HPDE6-E6E7 (cell line): ENCODE data around the gene AKAIN1.

Source experiments
- DNase-seq: peaks from one replicate; pipeline ENCODE4 v3.0.0; 2011; ENCODE audit warnings: missing footprints; ENCODE audit errors: extremely low spot score

The AKAIN1 gene

DNA sequence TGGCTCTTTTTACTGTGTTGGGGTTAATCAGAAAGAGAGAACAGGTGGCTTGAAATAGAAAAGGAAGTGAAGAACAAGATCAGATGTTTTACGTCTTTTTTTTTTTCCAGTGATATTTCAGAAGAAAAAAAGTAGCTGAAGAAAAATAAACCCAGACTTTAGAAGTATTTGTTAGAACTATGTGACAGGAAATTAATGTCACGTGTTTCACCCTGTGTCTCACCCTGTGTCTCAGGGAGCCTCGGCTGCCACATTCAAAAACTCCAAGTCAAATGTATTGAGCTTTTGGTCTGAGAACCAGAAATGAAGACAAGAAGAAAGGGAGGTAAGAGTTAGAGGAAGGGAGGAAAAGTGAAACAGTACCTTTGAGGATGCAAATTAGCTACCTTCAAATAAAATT is 38.0 kb downstream of the AKAIN1 start:
- no peak for DNase-seq

DNA sequence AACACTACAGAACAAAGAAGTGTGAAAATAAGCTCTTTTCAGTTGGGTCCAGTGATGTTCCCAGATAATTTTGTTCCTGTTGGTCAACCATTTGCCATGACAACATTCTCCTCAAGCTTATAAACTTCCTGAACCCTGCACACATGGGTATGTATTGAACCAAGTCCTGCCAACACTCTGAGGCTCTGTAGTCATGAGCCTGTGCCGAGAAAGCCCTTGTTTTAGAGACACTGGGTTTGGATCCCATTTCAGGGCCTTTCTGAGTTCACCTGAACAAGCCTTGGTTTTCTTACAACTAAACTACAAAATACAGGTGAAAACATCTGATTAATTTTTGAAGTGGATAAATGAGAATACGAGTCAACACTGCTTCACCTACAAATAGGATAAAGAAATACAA is 38.5 kb downstream of the AKAIN1 start:
- no peak for DNase-seq

- no peak for DNase-seq
Measured at GRCh38 chr18:5158172-5158571, 38.9 kb downstream of the AKAIN1 start.

DNA sequence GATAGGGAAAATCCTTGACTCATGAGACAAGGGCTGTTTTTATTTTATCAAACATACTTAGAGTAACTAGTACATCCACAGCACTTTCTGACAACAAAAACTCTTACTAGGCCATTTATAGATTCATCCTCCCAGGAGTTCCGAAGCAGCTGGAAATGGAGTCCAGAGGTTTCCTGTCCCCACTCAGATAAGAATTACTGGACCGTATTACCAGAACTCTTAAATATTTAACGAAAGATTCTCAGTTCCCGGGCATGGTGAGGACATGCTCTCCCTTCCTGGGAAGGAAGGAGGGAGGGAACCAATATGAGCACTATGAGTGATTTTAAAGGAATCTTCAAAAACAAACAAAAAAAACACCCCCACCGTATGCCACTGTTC is 41.2 kb downstream of the AKAIN1 start:
- DNase-seq: no peak

DNA sequence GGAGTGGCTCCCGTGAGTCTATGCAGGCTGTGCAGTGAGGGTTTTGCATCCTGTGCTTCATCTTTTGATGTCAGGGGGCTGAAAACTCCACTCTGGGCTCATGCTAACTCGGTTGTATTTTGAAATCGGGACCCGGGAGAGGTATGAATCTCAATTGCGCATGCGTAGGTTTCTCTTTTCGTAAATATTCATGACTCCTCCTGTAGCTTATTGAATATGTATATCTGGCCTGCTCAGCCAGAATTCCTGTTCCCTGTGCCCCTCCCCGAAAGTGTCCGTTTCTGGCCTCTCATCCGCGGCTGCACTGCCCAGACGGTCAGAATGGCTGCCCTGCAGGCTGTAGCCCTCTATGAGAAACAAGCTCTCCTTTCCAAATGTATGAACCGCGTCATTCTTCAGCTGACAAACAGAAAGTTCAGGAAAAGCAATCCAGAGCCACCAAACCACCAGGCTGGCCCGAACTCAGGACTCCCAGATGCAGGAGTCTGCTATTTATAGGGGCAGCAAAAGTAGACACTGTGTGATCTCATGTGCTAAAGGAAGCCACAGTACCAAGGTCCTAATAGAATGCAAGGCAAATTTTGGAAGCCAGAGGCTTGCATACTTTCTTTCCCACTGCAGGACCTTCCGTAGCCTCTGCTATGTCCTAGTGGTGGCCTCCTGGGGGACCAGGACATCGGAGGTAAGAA is 41.7 kb downstream of the AKAIN1 start:
- no peak for DNase-seq

DNA sequence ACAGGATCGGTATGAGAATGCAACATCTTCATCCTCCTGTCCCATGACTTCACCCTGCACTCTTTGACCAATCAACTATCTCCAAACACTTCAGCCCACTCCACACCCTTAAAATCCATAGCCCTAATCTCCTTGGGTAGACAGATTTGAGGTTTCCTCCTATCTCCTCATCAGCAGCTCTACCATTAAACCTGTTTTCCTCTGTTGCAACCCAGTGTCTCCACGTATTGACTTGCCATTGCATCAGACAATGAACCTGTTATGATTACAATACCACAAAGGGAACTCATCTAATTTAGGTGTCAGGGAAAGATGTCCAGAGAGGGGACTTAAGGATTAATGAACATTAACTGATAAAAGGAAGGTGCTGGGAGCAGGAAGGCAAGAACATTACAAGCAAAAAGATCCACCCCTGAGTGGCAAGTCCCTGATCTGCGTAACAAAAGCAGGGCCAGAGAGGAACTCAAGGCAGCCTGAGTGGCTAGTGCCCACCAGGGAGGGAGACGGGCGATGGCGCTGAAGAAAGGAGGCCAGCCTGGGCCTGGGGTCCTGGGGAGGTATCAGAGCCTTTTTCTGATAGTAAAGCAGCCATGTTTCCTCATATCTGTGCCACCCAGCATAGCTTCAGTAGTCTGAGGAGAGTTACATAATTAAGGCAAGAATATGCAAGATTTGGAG is 44.6 kb downstream of the AKAIN1 start:
- no peak for DNase-seq

DNA sequence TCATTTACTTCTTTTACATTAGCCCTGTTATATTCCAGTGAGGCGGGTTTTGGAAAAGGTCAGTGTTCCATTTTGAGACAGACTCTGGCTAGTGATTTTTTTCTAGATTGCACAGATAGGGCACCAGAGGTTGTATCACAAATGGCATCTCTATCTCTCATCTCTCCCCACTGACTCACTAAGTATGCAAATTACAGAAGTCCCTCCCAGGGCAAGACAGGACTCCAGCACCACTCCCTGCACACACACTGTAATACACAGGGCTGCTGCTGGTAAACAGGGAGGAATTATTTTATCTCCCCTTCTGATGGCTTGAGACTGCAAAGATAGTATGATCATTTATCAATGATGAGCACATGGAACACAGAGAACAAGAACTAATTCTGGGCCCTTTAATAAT is 46.2 kb downstream of the AKAIN1 start:
- no peak for DNase-seq

GRCh38 chr18:5146093-5146492 is 51.0 kb downstream of the AKAIN1 start:
- DNase-seq: no peak

DNA sequence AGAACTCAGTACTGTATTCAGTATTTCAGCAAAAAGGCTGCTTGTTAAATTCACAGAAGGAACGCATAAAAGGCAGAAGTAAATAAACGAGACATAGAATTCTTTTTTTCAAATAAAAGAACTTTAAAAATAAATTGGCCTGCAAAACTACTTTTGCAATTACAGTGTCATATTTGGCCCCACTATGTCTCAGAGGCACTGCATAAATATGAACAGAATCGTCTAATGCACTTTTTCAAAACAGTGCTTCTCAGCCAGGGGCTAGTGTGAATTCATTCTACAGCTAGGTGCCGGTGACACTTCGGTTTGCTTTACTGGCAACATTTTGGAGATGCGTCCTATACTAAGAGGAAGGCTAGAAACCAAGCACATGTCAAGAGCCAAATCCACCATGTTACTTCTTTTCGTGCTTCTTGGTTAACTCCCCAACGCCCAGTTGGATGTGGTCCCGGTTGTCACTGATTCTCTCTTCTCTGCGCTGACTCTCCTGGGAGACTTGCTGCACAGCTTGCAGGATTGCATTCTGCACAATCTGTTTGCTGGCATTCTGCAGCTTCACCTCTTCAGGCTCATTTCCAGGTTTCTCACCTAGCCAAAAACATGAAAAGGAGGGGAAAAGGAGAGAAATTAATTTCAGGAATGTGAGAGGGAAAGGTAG is 51.8 kb downstream of the AKAIN1 start:
- no peak for DNase-seq

GRCh38 chr18:5144629-5145028 is 52.4 kb downstream of the AKAIN1 start:
- DNase-seq: no peak

DNA sequence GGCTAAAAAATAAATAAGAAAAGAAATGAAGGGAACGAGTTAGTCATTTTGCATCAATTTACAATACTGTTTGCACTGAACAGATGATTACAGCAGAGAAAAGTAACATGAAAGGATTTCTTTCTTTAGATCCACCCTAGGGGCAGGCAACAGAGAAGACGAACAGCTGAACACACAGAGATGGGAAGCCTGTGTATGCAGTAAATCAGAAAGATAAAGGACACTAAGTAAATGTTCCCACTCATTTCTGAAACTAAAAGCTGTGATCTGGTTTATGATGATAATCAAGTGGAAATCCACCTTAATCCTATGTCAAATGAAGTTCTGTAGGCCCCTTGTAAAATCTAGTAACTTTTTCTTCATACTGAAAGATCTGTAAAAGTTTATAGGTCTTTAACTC is 54.2 kb downstream of the AKAIN1 start:
- DNase-seq: no peak

- DNase-seq: no peak
Measured at GRCh38 chr18:5142131-5142530, 54.9 kb downstream of the AKAIN1 start.

GRCh38 chr18:5137261-5137660 is 59.8 kb downstream of the AKAIN1 start:
- no peak for DNase-seq

DNA sequence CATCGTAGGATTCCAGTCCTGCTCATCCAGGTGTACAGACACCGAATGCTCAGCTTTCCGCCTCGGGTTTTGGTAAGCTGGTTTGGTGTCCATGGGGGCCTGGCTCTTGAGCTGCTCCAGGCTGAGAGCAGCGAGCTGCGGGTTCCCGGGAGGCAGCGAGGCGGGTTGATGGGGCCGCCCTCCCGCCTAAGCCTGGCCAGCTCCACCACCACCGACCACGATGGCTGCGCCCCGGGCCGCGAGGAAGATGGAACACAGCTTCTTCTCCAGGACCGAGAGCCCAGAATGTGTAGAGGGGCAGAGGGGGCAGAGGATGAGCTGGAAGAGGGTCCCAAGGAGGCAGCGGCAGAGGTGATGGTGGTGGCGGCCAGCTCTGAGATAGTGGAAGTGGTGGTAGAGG is 64.1 kb downstream of the AKAIN1 start:
- no peak for DNase-seq

- no peak for DNase-seq
Measured at GRCh38 chr18:5122272-5122671, 74.8 kb downstream of the AKAIN1 start.

GRCh38 chr18:5110266-5110665 is 86.8 kb downstream of the AKAIN1 start:
- no peak for DNase-seq

DNA sequence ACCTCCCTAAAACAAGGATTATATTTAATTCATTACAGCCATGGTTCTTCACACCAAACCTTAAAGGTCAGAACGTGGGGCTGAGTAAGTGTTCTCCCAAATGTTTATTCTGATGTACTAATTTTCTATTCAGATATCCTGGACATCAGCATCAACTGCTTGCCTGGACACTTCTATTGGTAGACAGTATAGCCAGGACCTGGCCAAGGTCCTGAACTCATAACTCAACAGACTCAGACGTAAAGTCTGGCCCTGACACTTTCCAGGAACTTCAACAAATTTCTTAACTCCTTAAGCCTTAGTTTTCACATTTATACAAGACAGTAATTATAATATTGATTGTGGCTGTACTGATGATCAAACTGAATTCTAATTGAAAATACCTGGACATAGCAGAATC is 89.1 kb downstream of the AKAIN1 start:
- no peak for DNase-seq

DNA sequence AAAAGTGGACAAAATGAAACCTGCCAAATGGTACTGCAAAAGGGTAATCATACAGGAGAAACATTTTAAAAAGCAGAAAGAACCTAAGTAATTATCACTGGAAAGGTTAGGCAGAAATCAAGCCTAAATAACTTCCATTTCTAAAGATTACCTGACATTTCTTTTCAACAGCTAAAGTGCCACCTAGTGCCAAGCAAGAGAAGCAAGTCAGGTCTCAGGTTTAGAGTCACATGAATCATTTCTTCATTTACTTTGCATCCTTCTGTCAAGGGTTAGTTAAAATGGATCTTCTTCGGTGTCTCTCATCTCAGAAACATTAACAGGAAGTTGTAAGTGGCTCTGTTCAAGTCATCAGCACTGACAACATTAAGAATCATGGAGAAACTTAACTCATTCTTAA is 90.3 kb downstream of the AKAIN1 start:
- no peak for DNase-seq

- DNase-seq: no peak
Measured at GRCh38 chr18:5104246-5104645, 92.8 kb downstream of the AKAIN1 start.

GRCh38 chr18:5103693-5104092 is 93.4 kb downstream of the AKAIN1 start:
- DNase-seq: no peak

GRCh38 chr18:5103286-5103685 is 93.8 kb downstream of the AKAIN1 start:
- DNase-seq: no peak

- DNase-seq: no peak
Measured at GRCh38 chr18:5097116-5097703, 99.8 kb downstream of the AKAIN1 start.

GRCh38 chr18:5095239-5095638 is 101.8 kb downstream of the AKAIN1 start:
- DNase-seq: no peak
